HG03039 (cell line): ENCODE results near the gene MAPKAPK3.
"Not testable (repeated sequence)": the region's sequence is repeated elsewhere in the genome, so short reads cannot be mapped to it uniquely, and the experiment has no call there.

Source experiments
- ATAC-seq: cut with Tn5 transposase; IDR thresholded peaks from one replicate; pipeline ENCODE4 v1.9.1; 2021; ENCODE audit warnings: mild to moderate bottlenecking, moderate library complexity; ENCODE audit not compliant: unreplicated experiment

Gene MAPKAPK3

DNA sequence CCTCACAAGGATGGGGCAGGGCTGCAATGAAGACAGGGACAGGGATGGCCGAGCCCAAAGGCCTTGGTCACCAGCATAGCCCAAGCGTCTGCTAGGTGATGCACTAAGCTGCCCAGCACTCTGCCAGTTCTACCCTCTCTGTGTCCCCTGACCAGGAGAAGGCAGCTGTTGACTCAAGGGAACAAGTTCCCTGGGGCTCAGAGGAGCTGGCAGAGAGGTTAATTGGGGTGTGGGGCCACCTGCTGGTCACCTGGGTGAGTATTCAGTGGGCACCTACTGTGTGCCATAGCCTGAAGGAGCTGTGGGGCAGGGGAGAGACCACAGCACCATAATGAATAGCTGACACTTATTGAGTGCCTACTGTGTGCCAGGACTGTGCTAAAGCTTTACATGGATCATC, 35.8 kb downstream of the MAPKAPK3 start:
- ATAC-seq: no peak

DNA sequence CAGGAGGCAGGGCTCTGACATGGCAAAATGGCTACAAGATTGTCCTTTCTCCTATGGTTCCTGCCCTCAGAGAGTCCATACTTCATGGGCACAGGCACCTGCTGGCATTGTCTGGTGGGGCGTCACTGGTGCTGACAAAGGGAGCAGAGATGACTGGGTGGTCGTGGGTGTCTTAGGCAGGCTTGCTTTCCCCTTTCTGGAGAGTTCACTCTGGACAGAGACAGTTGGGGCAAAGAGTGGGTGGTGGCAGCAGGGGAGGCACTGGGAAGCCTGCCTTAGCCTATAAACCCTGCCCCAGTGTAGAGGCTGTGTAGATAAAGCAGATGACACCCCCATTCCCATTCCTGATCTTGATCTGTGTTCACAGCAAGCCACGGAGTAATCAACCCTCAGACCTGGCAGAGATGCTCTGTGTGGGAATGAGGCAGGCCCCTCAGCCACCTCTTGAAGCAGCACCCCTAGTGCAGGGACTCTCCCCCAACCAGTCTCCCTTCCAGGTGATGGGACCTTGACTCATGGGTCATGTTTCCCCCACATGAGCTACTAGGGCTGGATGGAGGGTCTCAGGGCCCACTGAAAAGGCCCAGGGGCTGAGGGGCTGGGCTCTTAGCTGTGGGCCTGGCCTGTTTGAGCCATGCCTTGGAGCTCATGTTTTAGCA, 37.1 kb downstream of the MAPKAPK3 start:
- no peak for ATAC-seq

DNA sequence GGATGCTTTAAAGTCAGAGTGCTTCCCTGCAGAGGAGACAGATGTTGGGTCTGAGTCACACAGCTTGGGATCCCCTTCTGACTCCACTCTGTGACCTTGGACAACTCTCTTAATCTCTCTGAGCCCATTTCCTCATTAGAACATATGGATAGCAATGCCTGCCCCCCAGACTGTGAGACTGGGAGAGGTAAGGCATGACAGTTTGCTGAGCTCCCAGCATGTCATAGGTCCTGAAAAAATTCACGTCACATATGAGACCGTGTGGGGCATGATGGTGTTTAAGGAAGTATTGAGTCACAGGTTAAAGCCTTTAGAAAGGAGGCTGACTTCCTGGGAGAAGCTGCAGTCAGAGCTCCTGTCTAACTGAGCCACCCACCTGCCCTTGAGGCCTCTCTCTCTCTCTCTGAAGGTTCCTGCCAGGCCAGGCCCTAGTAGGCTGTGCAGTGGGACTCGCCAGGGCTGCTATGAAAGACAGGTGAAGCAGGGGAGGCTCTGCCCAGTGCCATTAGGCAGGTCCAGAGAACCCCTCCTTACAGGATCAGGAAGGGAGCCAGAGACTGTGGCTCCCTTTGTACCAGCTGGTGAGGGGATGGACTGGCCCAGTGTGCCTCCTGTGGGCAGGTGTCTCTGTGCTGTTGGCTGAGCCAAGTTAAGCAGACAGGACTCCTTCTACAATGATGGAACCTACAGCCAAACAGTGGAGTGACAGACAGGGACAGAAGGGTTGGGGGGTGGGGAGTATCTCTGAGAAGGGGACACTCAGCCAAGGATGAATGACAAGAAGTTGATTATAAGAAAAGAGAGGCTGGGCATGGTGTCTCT, 38.3 kb downstream of the MAPKAPK3 start:
- no peak for ATAC-seq

DNA sequence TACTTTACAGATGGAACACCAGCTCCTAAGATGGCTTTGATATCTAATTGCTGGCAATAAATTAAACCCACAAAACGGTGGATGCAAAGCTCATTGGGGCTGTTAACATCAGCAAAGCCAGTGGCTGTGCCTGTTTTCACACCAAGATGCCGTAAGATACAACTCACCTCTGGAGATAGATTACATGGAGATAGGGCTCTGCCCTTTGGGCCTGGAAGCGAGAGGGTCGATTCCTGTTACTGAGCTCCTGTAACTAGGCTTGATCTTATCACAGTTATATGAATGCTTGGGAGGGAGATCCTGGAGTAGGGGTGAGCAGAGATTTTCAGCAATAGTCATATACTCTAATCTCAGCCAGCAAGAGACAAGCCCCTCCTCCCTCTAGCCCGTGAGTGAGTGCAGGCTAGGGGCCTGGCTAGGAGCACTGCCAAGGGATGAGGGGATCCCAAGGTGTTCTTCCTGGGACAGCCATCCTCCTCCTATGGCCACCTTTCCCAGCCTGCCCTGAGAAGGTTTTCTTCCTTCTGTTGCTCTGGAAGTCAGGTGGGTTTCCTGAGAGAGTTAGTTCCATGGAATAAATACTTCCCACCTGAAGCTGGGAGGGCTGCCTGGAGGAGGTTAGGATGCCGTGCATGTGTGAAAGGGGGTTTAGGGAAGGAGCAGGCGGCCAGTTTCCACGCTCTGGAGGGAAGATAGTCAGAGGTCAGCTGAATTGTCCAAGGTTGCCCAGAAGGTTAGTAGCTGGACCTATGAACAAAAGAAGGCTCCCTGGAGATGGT, 39.7 kb downstream of the MAPKAPK3 start:
- no peak for ATAC-seq

DNA sequence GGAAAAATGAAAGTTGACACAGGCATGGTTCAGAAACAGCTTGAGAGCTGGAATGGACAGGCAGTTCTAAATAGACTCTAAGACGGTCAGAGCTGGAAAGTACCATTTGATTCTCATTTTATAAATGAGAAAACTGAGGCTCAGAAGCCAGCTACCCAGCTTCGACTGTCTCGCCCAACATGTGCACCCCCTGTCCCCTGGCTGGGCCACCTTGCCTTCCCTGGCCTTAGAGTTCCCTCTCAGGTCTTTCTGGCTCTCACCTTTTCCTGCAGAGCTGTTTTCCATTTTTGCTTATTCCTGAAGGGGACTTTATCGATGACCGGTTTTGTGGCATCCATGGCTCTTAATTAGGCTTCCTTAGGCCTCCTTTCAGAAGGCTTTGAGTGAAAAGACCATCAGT, 40.5 kb downstream of the MAPKAPK3 start:
- no peak for ATAC-seq

DNA sequence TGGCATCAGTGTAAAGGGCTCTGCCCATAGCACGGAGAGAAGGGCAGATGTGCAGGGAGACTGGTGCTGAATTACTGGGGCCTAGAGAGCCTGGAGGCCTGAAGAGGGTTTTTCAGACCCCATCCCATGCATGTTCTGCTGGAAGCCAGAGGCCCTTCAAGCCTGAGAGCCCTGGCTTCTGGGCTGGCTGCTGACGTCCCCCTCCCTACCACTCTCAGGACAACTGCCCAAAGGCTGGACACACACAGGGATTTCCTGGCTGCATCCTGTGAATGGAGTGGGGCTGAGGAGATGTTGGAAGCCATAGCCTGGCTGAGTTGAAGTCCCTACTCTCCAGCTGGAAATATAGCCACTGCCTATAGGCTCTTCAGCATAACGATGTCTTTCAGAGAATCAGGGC, 40.9 kb downstream of the MAPKAPK3 start:
- no peak for ATAC-seq

DNA sequence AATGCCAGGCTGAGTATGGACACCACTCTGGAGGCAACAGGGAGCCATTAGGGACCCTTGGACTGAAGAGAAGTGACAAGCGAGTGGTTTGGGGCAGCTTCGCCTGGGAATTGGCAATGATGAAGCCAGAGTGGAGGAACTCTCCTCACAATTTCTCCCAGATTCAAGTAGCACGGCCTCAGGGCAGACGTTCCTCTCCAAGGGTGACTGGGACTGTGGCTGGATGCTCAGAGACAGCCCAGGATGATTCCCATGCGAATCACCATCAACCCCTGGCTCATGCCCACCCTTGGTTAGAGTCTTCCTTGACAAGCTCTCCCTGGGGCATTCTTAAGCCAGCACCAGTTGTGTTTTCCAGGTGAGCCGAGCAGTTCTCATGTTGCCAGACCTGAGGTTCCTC, 41.5 kb downstream of the MAPKAPK3 start:
- no peak for ATAC-seq

DNA sequence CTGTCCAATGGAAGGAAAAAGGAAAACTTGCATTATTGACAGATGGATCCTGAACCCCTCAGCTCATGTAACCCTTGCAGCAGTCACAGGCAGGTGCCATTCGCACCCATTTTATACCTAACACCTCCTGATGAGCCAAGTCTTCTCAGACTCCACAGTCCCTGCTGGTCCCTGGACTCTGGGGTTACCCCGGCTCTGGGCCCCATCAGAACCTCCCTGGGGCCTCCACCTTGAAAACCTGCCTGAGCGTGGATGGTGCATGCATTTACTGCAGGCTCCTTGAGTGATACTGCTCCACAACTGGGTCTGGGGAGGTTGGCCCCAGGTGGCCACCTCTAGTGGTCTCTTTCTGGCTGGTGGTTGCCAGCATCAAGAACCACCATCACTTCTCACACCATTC, 41.9 kb downstream of the MAPKAPK3 start:
- ATAC-seq: no peak

DNA sequence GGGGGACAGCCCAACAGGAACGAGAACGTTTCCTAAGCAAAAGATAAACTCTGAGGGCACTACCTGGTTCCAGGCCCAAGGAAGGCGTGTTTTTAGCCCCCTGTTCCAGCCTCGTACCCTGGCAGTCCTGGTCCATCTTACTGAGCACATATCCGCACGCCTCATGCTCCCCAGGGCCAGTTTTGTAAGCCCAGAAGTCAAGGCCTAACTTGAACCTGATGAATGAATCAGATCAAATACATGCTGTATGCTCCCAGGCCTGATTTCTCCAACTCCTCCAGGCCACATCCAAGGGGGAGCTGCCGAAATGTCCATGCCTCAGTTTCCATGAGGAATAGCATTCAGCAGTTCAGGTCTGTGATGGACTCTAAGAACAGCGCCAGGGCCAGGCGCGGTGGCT, 43.4 kb downstream of the MAPKAPK3 start:
- no peak for ATAC-seq

DNA sequence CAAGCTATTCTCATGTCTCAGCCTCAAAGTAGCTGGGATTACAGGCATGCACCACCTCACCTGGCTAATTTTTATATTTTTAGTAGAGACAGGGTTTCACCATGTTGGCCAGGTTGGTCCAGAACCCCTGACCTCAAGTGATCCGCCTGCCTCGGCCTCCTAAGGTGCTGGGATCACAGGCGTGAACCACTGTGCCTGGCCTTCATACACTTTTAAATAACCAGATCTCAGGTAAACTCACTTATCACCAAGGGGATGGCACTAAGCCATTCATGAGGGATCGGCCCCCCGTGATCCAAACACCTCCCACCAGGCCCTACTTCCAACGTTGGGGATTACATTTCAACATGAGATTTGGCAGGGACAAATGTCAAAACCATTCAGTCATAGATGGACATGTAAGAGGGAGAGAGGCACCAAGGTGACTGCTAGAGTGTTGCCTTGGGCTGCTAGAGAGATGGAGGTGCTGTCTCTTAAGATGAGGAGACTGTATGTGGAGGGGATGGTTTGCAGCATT, 44.4 kb downstream of the MAPKAPK3 start:
- no peak for ATAC-seq

DNA sequence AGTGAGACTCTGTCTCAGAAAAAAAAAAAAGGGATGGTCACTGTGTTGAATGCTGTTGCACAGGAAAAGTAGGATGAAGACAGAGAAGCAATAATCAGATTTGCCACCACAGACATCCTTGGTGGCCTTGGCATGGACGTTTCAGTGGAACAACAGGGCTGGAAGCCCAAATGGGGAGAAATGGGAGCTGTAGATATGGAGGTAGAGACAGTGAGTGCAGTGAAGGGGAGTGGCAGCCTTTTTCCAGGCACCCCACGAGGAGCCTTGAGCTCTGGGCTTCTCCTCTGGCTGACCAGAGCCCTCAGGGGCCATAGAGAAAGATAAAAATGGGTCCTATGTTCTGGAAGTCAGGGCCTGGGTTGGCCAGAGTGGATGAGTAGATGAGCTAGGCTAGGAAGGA, 45.5 kb downstream of the MAPKAPK3 start:
- no peak for ATAC-seq

DNA sequence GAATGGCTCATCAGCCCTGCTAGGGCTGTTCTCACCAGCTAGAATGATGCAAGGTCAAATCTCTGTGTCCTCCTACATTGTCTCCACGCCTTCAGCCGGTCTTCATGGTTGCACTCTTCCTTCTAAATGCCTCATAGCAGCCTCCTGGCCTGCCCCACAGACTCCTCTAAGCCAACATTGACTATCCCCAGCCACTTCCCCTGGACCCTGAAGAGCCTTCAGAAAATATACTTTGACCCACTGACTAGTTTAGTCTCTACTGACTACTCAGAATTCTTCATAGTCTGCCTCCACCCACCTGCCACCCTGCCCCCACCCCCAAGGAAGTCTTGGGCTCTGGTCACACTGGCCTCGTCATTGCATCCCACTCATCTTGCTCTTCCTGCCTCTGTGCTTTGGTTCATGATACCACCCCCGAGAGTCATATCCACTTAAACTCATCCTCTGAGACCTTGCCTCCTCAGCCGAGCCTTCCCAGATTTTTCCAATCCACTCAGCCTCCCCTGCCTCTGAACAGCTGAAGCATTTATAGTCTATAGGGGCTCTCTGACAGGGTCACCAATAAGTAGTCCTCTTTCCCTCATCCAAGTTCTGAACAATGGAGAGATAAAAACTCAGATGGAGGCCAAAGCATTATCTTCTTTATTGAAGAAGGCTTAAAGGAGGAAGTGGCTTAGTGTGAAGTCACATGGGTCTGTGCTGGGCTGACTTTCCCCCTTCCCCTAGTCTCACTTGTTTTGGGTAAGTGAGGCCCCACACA, 48.3 kb downstream of the MAPKAPK3 start:
- no peak for ATAC-seq

DNA sequence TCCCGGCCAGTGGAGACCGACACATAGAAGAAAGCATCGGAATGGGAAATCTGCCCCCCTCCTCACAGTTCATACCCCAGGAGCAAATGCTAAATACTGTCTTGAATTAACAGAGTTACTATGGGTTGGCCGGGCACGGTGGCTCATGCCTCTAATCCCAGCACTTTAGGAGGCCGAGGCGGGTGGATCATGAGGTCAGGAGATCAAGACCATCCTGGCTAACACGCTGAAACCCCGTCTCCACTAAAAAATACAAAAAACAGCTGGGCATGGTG, 48.8 kb downstream of the MAPKAPK3 start:
- not testable (repeated sequence) for ATAC-seq

DNA sequence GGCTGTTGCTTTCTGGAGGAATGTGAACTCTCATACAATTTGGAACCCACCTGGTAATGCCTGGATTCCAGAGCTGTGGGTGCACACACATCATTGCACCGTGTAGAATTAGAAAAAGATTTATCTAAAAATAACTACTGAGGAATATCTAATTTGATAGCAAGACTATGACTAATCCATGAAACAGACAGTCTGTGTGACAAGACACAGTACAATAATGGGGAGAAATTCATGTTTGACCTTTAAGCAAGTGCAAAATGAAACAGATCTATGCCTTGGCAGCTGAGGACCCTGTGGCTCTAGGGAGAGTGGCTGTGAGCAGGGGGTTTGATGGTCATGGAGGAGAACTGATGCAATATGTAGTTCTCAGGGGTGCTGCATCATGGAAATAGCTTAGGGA, 49.9 kb downstream of the MAPKAPK3 start:
- no peak for ATAC-seq

DNA sequence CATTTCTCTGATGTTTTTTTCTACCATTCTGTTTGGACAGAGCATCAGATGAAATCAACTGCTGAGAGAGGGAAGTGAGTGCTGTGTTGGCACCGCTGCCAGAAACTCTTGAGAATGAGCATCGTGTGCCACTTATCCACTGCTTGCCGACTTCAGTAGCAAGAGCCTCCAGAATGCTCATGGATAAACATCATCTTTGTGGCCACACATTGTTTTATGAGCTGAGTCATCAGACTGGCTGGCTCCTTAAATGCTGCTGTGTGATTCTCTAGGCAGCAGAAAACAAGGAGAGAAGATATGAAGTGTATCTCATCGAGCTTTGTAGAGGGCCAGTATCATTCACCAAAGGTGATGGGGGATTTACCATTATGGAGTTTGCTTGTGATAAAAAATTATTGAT, 54.4 kb downstream of the MAPKAPK3 start:
- ATAC-seq: no peak

DNA sequence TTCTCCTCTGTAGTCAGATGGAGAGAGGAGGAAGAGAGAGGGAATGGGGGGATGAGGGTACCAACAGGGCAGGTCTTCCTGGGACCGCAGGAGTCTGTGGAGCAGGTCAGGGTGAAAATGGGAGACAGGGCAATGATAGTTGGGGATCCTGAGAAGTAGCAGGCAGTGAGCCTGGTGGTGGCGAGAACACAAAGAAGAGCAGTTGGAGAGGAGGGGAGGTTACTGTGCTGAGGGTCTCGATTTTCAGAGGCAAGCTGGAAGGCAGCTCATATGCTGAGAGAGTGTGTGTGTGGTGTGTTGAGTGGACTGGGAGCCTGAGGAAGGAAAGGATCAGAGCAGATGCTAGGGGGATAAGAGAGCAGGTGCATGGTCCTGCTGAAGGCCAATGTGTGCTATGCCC, 55.7 kb downstream of the MAPKAPK3 start:
- no peak for ATAC-seq

DNA sequence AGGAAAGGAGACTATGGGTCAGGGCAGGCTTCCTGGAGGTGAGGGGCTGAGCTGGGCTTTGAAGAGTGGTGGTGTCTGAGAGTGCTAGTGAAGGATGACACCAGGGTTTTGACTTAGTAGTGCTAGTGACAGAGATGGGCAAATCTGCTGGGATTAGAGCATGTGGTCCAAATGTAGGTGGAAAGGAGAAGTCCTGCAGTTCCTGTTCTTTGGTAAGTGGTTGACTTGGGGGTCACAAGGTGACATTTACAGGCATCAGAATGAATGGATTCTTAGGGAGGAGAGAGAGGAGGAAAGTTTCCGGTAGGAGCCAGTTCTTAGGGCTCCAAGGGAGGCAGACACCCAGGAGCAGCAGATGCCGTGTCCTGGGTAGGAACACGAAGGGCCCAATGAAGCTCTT, 57.0 kb downstream of the MAPKAPK3 start:
- no peak for ATAC-seq

DNA sequence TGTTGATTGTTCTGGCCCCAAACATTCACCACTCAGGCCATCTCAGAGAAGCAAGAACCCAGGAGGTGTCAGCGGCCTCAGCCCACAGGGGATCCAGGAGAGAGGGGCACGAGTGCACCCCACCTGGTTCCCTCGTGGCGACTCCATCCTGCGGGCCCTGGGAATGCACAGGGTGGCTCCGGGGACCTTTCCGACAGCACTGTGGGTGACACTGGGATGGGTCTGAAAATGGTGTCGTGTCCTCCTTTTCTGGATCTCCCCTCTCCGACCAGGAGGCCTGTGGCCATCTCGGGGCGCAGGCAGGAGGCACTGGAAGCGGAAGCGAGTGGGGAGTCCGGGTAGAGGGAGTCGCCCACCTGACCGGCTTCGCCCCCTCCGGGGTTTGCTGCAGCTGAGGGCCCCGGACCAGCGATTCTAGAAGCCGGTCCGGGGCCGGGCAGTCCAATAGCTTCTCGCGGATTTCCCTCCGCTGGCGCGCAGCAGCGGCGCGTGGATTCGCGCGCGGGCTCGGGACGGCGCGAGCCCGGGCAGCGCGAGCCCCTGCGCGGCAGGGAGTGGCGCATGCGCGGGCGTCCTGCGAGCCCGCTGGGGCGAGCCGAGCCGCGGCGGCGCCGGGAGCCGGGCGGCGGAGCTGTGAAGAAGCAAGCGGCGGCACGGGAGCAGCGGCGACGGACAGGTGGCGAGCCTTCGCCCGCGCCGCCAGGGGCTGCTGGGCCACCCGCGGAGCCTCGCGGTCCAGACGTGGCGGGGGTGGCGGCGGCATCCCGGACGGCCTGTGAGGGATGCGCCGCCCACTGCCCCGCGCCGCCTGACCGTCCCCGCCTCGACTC, 57.6 kb downstream of the MAPKAPK3 start, which contains the start of gene DOCK3:
DOCK3 (plus strand) TSS at position 579 of the 830 bp plus-strand sequence. CDS start 337 bp downstream, outside the sequence.
- ATAC-seq: peak; percentile 45

DNA sequence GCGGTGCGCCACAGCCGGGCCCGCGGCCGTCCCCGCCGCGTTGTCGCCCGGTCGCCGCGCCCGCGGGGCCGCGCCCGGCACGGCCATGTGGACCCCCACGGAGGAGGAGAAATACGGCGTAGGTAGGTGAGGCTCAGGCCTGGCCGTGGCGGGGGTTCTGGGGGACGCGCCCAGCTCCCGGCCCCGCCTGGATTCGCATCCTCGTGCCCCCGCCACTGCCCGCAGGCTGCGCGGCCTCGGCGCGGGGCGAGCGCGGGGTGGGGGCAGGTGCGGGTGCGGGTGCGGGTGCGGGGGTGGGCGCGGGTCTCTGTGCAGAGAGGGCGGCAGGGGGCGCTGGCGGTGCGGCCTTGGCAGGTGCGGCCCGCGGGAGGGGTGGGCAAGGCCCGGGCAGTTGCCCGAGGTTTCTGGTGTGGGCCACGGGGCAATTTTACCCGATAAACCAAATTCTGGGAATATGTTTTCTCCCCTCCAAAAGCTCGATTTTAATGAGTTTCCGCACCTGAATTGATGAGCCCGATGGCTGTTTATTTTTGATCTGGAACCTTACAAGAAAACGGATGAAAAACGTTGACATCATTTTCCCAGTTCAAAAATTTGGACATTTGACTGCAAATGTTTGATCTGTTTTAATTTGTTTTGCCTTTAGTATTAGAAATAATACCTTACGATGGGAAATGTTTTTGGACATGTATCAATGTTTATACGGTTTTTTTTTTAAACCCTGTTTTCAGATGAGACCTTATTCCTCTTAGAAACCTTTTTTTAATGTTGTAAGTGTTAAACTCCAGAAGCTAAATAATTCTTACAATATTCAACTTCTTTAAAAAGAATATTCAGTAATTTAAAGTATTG, 58.5 kb downstream of the MAPKAPK3 start:
- peak; percentile 28 for ATAC-seq
